Measurements from ENCODE around the gene ASS1. TPM values are rescaled to one million over a fixed set of nuclear protein-coding genes. Genes with fewer than 3 reads are reported as not detected.

Gene ASS1
- total RNA-seq, 1 donor from 2014 or later: 1,233 TPM

- peak; percentile 31 for ATAC-seq
- DNase-seq (ENCODE audit: low spot score): no peak
Observed at GRCh38 chr9:130549093-130549735, 104.5 kb downstream of the ASS1 start.

Other genes with a start within 250 kb of the ASS1 start
- gene HMCN2, start 179.2 kb upstream of the ASS1 start, total RNA-seq: 3.0 TPM
- gene FUBP3, start 134.6 kb downstream of the ASS1 start, total RNA-seq: 31.1 TPM
- 0.08 TPM for gene PRDM12, start 219.6 kb downstream of the ASS1 start, total RNA-seq
- gene EXOSC2, start 248.8 kb downstream of the ASS1 start, total RNA-seq: 12.9 TPM